GM19240 (cell line): ENCODE data around the gene SFTPB.
"Not testable (repeated sequence)": the region's sequence is repeated elsewhere in the genome, so short reads cannot be mapped to it uniquely, and the experiment has no call there.

Source experiments
- DNase-seq: peaks from one replicate; pipeline ENCODE4 v3.0.0; 2011; ENCODE audit warnings: low spot score; ENCODE audit not compliant: insufficient read length

SFTPB gene

DNA sequence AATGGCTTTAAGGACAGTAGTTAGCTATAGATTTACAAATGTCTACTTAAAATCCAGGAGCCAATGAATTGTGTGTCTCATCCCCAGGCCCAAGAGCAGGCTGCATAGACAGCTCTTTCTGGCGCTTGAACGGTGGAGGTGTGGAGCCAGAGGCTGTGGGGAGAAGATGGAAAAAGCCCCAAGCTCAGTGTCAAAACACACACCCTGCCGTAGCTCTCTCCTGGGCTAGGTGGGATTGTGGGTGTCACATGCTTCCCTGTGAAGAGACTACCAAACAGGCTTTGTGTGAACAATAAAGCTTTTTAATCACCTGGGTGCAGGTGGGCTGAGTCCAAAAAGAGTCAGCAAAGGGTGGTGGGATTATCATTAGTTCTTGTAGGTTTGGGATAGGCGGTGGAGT is 10.6 kb downstream of the SFTPB start:
- DNase-seq: not testable (repeated sequence)

DNA sequence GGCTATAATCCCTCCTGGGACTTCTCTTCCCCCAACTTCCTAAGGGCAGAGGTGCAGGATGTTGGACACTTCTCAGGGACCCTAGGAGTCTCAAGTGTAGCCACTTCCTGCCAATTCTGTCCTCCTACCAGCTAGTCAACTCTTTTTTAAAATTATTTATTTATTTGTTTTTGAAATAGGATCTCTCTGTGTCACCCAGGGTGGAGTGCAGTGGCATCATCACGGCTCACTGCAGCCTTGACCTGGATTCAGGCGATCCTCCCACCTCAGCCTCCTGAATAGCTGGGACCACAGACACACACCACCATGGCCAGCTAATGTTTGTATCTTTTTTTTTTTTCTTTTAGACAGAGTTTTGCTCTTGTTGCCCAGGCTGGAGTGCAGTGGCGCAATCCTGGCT is 11.5 kb downstream of the SFTPB start:
- no peak for DNase-seq

DNA sequence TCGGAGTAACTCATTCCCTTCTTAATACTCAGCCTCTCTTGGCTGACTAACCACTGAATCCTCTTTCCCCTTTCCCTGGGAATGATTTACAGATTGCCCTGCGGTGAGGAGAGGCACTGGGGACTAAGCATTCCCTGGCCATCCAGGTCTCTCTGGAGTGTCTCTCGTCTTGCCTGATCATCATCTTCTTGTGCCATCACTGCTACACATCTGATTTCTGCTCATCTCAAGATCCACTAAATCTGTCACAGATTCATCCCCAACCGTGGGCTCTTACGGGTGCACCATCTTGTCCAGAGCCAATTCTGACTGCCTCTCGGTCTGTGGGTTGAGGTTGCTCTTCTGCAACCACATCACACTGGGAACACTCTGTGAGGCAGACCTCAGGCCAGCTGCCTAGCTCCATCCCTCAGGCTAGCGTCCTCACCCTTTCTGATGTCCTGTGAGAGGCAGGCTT is 12.0 kb downstream of the SFTPB start:
- DNase-seq: no peak

DNA sequence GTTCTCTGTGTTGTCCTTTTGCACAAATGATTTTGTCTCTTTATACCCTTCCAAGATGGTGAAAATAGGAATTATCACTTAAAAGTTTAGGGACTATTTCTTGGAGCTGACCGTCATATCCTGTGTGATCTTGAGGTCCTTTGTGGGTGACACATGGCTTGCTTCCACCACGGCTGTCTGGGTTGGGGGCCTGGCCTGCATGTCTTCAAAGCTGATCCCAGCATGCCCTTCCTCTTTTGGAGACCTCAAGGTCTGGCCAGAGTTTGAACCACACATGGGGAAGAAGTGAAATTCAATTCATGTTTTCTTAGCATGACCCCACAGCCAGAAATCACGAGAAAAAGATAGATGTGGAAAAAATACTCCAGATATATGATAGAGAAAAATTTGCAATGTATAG is 14.0 kb downstream of the SFTPB start:
- DNase-seq: no peak

DNA sequence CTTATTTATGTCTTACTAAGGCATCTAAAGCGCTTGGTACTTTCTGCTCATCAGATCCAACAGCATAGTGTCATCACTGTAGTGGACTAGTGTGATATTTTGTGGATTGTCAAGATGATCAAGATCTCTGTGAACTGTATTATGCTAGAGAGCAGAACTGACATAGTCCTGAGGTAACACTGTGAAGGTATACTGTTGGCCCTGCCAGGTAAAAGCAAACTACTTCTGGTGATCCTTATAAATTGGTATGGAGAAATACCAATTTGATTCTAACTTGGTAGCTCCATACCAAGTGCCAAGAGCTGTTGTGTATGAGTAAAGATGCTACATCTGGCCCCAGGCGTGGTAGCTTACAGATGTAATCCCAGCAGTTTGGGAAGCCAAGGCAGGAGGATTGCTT is 15.9 kb downstream of the SFTPB start:
- no peak for DNase-seq

DNA sequence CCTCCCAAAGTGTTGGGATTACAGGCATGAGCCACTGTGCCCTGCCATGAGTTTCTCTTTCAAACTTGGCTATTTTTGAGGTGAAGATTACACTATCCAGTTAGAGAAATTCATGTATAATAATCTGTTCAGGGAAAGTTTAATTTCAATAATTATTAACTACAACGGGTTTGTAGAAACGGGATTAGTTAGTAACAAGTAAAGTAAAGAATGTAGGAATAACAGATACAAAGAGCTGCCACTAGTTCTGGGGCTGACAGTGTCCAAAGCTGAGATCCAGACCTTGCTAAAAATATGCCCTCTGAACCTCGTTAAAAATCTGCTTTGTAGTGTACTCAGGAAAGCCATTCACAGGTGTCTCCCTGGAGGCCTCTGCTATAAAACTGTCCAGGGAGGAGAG is 16.9 kb downstream of the SFTPB start:
- DNase-seq: no peak

DNA sequence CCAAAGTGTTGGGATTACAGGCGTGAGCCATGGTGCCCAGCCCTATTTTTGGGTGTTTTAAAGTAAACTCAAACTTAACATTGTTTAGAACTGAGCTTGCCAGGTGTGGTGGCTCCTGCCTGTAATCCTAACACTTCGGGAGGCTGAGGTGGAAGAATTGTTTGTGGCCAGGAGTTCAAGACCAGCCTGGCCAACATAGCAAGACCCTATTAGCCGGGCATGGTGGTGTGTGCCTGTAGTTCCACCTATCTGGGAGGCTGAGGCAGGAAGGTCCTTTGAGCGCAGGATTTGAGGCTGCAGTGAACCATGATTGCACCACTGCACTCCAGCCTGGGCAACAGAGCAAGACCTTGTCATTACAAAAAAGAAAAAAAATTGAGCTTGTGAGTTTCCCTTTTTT is 17.5 kb downstream of the SFTPB start:
- DNase-seq: no peak

DNA sequence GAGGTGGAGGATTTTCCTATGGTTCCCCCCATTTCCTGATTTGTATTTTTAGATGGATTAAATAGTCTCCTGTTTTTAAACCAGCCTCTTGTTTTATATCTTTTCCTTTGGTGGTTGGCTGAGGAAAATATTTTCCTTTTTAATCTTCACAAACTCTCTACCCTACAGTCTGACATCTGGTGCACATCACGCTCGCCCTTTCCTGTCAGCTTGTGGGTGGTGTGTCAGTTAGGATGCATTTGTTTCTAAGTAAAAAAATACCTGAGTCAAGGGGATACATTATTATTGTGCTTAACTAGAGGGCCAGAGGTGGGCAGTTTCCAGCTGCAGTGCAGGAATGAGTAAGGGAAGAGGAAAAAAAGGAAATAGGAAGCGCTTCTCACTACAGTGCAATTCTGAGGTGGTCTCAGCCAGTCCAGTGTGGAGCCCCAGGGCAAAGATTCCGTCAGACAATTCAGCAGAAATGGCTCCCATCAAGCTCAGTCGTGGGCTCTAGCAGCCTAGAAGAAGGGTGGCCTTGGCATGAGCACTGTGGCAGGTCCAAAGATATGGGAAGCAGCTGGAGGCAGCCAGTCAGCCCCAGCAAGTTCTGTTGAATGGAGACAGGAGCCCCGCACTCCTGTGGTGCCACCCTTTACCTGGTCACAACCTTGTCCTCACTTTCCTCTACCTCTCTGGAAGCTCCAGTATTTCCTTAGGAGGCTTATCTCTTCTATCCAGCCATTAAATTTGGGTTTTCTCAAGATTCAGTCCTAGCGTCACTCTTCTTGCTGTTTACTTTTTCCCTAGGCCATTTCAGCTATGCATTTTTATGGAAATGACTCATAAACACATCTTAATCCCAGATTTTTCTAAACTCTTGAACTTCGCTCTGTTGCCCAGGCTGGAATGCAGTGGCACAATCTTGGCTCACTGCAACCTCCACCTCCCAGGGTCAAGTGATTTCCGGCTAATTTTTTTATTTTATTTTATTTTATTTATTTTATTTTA is 18.5 kb downstream of the SFTPB start:
- DNase-seq: no peak

DNA sequence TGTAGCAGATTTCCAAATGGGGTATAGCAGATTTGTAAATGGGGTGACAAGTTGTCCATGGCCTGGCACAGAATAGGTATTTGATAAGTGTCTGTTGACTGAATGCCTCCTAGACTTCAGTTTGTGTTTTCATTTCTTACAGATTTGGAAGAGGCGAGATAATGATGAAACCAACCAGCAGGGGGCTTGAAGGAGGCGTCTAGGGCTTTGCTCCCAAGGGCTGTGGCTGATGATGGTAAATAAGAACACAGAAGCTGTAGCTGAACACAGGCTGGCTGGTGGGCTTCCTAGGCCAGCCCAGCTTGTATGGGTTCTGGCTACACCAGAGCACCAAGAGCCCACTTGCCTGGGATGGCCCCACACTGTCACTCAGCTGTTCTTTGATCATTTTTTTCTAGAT is 19.4 kb downstream of the SFTPB start:
- DNase-seq: no peak

DNA sequence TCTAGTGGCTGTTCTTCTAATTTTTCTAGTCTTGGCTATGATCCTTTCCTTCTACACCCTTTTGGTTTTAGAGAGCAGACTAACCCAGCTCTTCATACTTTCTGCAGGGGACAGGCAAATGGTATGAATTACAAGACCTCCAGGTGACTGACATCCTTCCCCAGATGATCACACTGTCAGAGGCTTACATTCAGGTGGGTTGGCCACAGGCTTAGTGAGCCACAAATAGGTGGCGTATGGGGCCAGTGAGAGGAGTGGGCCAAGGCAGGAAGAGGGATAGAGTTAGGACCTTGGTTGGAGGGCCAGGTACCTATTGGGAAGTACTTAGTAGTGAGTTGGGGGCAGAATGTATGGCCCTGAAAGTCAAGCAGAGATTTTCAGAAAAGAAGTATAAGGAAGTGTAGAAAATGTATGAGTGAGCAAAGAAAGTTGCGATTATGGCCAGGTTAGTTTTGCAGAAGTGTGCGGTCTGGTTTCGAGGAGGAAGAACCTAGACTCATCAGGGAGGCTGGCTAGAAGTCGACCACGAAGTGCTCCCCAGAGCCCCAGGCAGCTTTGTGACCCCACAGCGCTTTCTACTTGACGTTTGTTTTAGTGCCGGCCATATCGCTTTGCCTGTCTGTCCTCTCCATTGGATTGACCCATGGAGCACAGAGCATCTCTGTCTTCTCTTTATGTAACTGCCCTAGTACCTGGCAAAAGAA is 20.0 kb downstream of the SFTPB start:
- no peak for DNase-seq

DNA sequence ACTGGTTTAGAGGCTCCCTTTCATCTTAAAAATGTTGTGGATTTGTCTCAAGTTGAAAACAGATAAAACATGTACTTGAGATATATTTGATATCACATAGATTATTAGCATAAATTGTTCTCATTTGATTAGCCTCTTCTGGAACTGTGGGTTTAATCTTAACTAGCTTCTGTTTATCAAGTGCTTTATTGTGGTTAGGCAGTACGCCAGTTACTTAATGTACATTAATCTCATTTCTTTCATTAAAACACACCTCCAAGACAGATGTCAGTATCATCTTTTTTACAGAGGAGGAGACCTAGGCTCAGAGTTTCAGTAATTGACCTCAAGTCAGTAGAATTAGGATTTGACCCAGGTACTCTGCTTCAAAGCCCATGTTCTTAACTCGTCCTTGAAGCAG is 21.8 kb downstream of the SFTPB start:
- no peak for DNase-seq

DNA sequence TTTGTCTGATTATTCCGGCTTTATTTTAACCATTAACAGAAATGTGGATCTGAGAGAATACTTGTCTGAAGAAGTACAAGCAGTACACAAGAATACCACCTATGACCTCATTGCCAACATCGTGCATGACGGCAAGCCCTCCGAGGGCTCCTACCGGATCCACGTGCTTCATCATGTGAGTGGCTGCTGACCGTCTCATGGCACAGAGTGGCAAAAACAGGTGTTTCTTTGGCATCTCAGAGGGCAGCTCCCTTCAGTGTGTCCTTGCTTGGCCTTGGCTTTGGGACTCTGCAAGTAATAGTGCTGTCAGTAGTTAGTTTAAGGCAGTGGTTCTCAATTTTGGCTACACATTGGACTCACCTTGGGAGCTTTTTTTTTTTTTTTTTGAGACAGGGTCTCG is 23.1 kb downstream of the SFTPB start:
- DNase-seq: no peak

DNA sequence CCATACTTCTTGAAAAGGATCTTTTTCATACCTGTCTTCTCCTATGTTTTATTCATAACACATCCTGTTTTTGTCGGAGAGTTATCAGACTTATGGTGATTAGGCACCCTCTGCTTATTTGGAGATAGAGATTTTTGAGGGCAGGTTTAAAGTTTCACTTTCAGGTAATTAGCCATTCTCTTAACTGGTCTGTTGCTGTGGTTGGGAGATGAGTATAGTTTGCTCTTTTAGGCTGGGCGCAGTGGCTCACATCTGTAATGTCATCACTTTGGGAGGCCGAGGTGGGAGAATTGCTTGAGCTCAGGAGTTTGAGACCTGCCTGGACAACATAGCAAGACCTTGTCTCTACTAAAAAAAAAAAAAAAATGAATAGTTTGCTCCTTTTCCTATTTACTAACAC is 25.3 kb downstream of the SFTPB start:
- no peak for DNase-seq

DNA sequence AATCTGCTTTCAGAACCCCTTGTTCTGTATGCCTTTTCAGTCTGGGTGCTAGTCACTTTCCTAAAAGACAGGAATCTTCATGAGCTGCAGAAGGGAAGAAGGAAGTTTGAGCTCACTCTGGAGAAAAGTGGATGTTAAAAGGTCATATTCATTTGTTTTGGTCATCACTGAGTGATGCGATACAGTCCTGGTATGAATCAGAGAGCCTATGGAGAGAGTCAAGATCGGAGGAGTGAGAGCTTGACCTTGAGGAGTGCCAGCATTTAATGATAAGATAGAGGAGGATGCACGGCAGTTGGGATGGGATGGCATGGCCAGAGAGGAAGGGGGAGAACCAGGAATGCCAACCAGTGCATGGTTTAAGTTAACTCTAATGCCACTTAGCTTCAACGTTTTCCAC is 32.4 kb downstream of the SFTPB start:
- no peak for DNase-seq

DNA sequence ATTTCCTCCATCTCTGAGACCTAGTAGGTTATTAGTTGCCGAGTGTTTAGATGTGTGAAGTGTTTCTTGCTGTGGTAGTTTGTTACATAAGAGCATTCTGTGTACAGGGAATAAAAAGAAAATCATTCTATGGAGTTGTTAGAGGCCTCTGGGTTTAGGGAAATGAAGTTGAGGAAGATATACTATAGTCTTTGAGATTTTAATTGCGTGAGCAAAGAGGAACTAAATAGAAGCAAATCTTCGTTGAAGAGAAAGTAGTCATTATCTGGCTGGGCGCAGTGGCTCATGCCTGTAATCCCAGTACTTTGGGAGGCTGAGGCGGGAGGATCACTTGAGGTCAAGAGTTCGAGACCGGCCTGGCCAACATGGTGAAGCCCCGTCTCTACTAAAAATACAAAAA is 33.0 kb downstream of the SFTPB start:
- no peak for DNase-seq

DNA sequence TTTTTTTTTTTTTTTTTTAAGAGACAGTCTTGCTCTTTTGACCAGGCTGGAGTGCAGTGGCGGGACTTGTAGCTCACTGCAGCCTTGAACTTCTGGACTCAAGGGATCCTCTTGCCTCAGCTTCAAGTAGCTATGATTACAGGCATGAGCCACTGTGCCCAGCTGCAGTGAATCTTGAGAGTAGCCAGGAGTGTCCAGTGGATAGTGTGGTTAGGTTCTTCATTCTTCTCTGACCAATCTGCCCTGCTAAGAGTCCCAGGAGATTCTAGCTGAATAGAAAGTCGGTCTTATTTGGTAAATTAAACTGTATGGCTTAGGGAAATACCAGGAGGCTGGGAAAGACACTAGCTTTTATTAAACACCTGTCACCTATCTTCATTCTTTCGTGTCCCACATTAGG is 36.7 kb downstream of the SFTPB start:
- no peak for DNase-seq

DNA sequence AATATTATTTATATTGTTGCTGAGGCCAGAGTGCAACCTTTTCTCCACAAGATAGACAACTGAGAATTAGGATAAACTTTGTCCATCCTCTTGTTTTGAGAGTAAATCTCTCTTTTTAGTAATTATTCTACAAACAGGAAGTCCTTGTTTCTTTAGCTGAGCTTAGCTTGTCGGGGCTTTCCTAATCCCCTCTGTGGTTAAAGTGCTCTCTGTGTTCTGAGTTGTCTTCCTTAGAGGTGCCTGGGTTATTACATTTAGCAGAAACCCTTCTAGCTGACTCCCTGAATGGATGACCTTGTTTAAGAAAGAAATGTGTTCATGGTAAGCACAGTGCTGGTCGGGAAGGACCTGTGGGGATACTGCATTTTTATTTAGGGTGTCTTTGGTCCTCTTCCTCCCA is 39.3 kb downstream of the SFTPB start:
- no peak for DNase-seq

DNA sequence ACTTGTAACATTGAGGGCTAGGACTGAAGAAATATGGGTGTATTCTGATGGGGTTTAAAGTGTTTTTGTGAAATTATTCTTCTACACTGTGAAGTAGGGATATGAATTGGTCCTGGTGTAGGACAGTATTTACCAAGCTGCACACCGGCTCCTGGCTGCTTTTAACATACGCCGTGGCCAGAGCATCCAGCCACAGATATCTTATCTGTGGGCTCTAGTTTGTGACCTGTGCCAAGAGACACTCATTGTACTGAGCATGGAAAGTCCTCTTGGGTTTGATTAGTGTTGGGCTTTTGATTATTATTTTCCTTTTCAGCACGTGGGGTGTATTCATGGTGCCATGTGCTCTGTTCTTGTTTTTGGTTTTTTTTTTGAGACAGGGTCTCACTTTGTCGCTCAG is 44.0 kb downstream of the SFTPB start:
- no peak for DNase-seq

DNA sequence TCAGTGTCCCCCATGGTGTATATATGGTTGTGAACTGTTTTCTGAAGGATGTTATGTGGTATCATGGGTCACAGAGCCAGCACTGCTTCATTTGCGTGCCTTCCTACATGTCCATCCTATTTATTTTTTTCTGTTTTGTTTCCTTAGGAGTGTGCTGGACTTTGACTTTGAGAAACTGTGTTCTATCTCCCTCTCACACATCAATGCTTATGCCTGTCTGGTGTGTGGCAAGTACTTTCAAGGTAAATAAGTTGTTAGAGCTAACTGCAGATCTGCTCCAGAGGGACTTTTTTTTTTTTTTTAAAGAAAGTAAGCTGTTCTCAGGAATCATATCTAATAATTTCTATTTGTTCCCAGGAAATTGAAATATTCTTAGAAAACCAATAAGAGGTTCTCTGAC is 46.7 kb downstream of the SFTPB start:
- DNase-seq: no peak

DNA sequence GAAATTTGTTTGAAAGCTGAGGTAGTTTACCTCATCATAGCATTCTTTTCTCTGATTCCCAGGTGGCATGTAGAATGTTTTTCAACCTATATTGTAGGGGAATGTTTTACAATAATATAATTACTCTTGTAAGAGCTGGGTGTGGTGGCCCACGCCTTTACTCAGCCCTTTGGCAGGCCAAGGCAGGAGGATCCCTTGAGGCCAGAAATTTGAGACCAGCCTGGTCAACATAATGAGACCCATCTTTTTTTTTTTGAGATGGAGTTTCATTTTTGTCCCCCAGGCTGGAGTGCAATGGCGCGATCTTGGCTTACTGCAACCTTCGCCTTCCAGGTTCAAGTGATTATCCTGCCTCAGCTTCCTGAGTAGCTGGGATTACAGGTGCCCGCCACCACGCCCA is 48.4 kb downstream of the SFTPB start:
- no peak for DNase-seq

DNA sequence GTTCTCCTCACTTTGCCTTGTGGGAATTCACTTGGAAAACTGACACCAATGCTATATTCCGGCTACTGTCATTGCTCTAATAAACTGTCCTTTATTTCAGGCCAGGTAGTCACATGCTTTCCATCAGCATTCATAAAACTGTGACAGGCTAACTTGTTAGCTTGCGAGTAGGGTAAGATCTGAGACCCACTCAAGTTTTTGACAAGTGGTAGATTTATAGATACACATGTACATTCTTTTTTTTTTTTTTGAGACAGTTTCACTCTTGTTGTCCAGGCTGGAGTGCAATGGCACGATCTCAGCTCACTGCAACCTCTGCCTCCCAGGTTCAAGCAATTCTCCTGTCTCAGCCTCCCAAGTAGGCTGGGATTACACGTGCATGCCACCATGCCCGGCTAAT is 50.3 kb downstream of the SFTPB start:
- not testable (repeated sequence) for DNase-seq

DNA sequence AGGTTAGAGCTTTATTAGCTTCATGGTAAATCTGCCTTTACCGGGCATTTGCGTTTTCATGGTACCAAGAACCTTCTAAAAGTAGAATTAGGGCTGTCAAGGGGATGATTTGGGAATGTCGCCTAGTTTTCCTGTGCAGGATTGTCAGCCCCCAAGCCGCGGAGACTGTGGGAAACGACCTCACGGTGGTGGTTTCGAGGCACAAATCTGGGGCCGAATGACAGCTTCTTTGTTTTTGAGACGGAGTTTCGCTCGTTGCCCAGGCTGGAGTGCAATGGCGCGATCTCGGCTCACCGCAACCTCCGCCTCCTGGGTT is 52.6 kb downstream of the SFTPB start:
- DNase-seq: no peak

DNA sequence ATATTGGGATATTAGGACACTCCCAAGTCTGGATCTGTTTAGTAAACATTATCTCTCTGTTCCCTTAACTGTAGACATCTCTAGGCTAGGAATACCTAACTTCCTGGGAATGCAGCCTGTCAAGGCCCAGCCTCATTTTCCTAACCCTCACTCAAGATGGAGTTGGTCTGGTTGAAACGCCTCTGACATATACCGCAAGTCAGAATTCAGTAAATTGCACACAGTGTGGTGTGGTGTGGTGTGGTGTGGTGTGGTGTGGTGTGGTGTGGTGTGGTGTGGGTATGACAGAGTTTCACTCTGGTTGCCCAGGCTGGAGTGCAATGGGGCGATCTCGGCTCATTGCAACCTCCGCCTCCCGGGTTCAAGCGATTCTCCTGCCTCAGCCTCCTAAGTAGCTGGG is 53.2 kb downstream of the SFTPB start:
- DNase-seq: not testable (repeated sequence)
